NB4 (cell line): Measurements from ENCODE around the gene GID8.

Source experiments
- MYC ChIP-seq: IDR thresholded peaks from 2 replicates; pipeline ENCODE4 v1.6.1; 2011; ENCODE audit warnings: low read depth, low read length
- TF ChIP-seq, protein P1 (sequence below): IDR thresholded peaks from one replicate; pipeline ENCODE4 v1.5.1; 2012; ENCODE audit warnings: low read depth, low read length
- TF ChIP-seq, protein P2 (sequence below): IDR thresholded peaks from 2 replicates; pipeline ENCODE4 v1.6.1; 2011; ENCODE audit warnings: low read depth, low read length

DNA sequence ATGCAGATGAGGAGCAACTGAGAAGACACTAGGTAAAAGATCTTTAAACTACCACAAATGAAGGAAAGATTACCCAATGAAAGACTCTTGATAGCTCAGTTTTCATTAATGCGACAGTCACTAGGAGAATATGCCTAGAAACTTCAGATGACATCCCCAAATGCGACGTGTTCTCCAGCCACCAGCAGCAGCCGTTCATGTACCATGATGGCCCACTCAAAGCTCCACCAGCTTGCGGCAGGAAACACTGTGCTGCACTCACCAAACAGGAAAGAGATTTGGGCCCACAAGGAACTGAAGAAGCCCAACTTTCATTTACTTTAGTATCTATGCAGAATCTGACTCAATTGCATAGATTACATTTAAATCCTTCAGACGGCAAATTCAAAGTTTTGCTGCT is 19.1 kb upstream of the GID8 start:
- TF ChIP-seq MYC = no peak
- TF ChIP-seq, protein P1, sequence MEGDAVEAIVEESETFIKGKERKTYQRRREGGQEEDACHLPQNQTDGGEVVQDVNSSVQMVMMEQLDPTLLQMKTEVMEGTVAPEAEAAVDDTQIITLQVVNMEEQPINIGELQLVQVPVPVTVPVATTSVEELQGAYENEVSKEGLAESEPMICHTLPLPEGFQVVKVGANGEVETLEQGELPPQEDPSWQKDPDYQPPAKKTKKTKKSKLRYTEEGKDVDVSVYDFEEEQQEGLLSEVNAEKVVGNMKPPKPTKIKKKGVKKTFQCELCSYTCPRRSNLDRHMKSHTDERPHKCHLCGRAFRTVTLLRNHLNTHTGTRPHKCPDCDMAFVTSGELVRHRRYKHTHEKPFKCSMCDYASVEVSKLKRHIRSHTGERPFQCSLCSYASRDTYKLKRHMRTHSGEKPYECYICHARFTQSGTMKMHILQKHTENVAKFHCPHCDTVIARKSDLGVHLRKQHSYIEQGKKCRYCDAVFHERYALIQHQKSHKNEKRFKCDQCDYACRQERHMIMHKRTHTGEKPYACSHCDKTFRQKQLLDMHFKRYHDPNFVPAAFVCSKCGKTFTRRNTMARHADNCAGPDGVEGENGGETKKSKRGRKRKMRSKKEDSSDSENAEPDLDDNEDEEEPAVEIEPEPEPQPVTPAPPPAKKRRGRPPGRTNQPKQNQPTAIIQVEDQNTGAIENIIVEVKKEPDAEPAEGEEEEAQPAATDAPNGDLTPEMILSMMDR = no peak
- TF ChIP-seq, protein P2, sequence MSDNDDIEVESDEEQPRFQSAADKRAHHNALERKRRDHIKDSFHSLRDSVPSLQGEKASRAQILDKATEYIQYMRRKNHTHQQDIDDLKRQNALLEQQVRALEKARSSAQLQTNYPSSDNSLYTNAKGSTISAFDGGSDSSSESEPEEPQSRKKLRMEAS = no peak
